SHP77 treated with DMSO at 0.1 percent for 48 hours (cell line): ENCODE measurements around the gene TFEC.
"Not testable (repeated sequence)": the region's sequence is repeated elsewhere in the genome, so short reads cannot be mapped to it uniquely, and the experiment has no call there.

ENCODE experiments used
- DNase-seq: peaks from one replicate; lab custom pipeline; 2025; lab: John Stamatoyannopoulos, UW

Gene TFEC

GRCh38 chr7:116030651-116031276 is at the start of gene TFEC:
Gene TFEC, minus strand, starts transcription at chr7:116030763. Its CDS starts 46,322 bp downstream, at chr7:115984441.
- no peak for DNase-seq

GRCh38 chr7:116075351-116076145 is 45.0 kb upstream of the TFEC start:
- no peak for DNase-seq

GRCh38 chr7:116071629-116072028 is 41.1 kb upstream of the TFEC start:
- DNase-seq = no peak

GRCh38 chr7:116064179-116064578 is 33.6 kb upstream of the TFEC start:
- no peak for DNase-seq

- DNase-seq = no peak
These were observed 32.1 kb upstream of the TFEC start for GRCh38 chr7:116062666-116063065.

GRCh38 chr7:116052006-116052405 is 21.4 kb upstream of the TFEC start:
- DNase-seq = no peak

GRCh38 chr7:116047261-116047660 is 16.7 kb upstream of the TFEC start:
- not testable (repeated sequence) for DNase-seq

- DNase-seq = no peak
These were observed 15.0 kb upstream of the TFEC start for GRCh38 chr7:116045532-116045931.

- DNase-seq = no peak
These were observed 11.1 kb upstream of the TFEC start for GRCh38 chr7:116041615-116042014.

GRCh38 chr7:116037401-116037800 is 6.8 kb upstream of the TFEC start:
- no peak for DNase-seq

GRCh38 chr7:116034411-116034810 is 3.8 kb upstream of the TFEC start:
- DNase-seq = no peak

GRCh38 chr7:116032886-116033285 is 2.3 kb upstream of the TFEC start:
- DNase-seq = no peak

- DNase-seq = no peak
These were observed 1.8 kb downstream of the TFEC start for GRCh38 chr7:116028787-116029186.

- no peak for DNase-seq
These were observed 2.8 kb downstream of the TFEC start for GRCh38 chr7:116027786-116028185.

GRCh38 chr7:116024826-116025809 is 5.4 kb downstream of the TFEC start:
- no peak for DNase-seq

- no peak for DNase-seq
These were observed 9.3 kb downstream of the TFEC start for GRCh38 chr7:116021237-116021636.

GRCh38 chr7:116018731-116019130 is 11.8 kb downstream of the TFEC start:
- no peak for DNase-seq

- no peak for DNase-seq
These were observed 16.9 kb downstream of the TFEC start for GRCh38 chr7:116013675-116014074.

- DNase-seq = no peak
These were observed 19.0 kb downstream of the TFEC start for GRCh38 chr7:116011584-116011983.

- DNase-seq = not testable (repeated sequence)
These were observed 25.8 kb downstream of the TFEC start for GRCh38 chr7:116004762-116005161.

GRCh38 chr7:115997221-115997620 is 33.3 kb downstream of the TFEC start:
- DNase-seq = no peak

GRCh38 chr7:115995701-115996100 is 34.9 kb downstream of the TFEC start:
- DNase-seq = no peak
